ENCODE results near the gene SGCA.
A peak's percentile ranks its signal among the peaks of the same experiment; 100 is the strongest.

DNA sequence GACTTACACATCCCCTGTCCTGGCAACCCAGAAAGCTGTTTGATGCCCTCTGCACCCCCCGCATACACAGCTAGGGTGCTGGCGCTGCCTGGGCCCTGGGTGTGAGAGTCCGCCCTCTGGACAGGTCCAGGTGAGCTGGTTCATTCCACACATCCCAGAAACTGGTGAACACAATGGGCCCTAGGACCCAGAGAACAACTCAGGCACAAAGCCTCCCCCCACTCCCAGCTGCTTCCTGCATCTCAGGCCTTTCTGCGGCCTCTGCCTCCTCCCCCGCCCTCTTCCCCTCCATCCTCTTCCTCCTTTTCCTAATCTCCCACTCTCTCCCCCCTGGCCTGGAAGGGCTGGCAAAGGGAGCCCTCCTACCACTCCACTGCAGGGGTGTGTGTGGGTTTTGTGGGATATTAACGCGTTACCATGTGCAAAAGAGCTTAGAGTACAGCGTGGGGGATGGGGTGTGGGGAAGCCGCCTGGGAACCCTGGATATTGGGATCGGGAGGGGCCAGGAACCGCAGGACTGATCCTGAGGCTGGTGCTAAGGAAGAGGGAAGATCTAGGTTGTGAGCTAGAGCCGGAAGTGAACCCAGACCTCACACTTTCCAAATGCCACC, 13.8 kb upstream of the SGCA start:
- TF ChIP-seq, protein P1, sequence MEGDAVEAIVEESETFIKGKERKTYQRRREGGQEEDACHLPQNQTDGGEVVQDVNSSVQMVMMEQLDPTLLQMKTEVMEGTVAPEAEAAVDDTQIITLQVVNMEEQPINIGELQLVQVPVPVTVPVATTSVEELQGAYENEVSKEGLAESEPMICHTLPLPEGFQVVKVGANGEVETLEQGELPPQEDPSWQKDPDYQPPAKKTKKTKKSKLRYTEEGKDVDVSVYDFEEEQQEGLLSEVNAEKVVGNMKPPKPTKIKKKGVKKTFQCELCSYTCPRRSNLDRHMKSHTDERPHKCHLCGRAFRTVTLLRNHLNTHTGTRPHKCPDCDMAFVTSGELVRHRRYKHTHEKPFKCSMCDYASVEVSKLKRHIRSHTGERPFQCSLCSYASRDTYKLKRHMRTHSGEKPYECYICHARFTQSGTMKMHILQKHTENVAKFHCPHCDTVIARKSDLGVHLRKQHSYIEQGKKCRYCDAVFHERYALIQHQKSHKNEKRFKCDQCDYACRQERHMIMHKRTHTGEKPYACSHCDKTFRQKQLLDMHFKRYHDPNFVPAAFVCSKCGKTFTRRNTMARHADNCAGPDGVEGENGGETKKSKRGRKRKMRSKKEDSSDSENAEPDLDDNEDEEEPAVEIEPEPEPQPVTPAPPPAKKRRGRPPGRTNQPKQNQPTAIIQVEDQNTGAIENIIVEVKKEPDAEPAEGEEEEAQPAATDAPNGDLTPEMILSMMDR (IDR thresholded peaks at IDR 0.05; ENCODE audit: extremely low read depth in 1 of 2, insufficient read depth in 1 of 2, low read depth in 1 of 2, low read length in 2 of 2) = no peak
- TF ChIP-seq POLR2A (IDR thresholded peaks at IDR 0.05; ENCODE audit: low read depth, low read length) (peak; percentile 36), POLR2AphosphoS5 (IDR thresholded peaks at IDR 0.05; ENCODE audit: insufficient read depth, low read depth, low read length) (peak; percentile 55), GATA2 (IDR thresholded peaks at IDR 0.05; ENCODE audit: insufficient read depth, insufficient read length, low read depth, low read length) (no peak), EZH2 (IDR thresholded peaks at IDR 0.05; ENCODE audit: borderline replicate concordance, low read depth, low read length, severe bottlenecking) (no peak), FOS (IDR thresholded peaks at IDR 0.05; ENCODE audit: borderline replicate concordance, insufficient read depth, low read length) (no peak), JUN (IDR thresholded peaks at IDR 0.05; ENCODE audit: borderline replicate concordance, insufficient read depth, insufficient read length, low read depth) (no peak)

Data from endothelial cell of umbilical vein (primary cell).